Cardiac fibroblast (primary cell): Measurements from ENCODE around the gene TKTL2.
A peak's percentile ranks its signal among the peaks of the same experiment; 100 is the strongest.

Experiments
- DNase-seq, 2 donors: peaks; one replicate each; pipeline versions ENCODE4 v3.0.0 to v3.0.0-alpha.2; 2010; ENCODE audit warnings: low read depth in 2 of 2
- H3K4me3 ChIP-seq, 2 donors: replicated peaks in 1 of 2; 1 replicate in 1 of 2; 2 replicates in 1 of 2; pipeline ENCODE4 v1.5.1; 2011; ENCODE audit warnings: low read depth in 2 of 2, low read length in 2 of 2, mild to moderate bottlenecking in 2 of 2, moderate library complexity in 1 of 2
- CTCF ChIP-seq: IDR thresholded peaks from one replicate; pipeline ENCODE4 v1.5.1; 2011; ENCODE audit warnings: low read depth, mild to moderate bottlenecking, low read length, inconsistent platforms

TKTL2 gene

GRCh38 chr4:163473576-163473975 is at the start of gene TKTL2:
Gene TKTL2 (minus strand): TSS chr4:163473754. CDS start chr4:163473734, 20 bp downstream.
- no peak for TF ChIP-seq CTCF
- no peak within 1 kb of the TSS for H3K4me3 ChIP-seq
- no peak for DNase-seq

- no peak for TF ChIP-seq CTCF
- H3K4me3 ChIP-seq: no peak overlapping the region
- DNase-seq: no peak
These were observed 41.6 kb upstream of the TKTL2 start for GRCh38 chr4:163515198-163515597.

DNA sequence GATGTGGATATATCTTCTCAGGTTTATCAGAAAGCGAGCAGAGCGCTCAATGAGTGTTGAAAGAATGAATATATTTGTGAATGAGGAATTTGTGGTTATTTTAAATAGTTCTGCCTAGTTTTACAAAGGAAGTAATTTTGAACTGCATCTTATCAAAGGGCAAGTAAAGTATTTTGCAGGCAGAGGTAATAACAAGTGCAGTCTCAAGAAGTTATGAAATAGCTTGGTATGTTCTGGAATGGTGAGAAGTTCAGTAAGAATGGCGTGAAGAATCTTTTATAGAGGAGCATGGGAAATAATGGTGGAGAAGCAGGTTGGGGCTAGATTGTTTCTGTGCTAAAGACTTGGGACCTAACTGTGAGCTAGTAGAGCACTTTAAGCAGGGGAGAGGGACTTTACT is 31.8 kb upstream of the TKTL2 start:
- peak; percentile 12 to 13 for DNase-seq
- H3K4me3 ChIP-seq: no peak overlapping the region
- no peak for TF ChIP-seq CTCF

DNA sequence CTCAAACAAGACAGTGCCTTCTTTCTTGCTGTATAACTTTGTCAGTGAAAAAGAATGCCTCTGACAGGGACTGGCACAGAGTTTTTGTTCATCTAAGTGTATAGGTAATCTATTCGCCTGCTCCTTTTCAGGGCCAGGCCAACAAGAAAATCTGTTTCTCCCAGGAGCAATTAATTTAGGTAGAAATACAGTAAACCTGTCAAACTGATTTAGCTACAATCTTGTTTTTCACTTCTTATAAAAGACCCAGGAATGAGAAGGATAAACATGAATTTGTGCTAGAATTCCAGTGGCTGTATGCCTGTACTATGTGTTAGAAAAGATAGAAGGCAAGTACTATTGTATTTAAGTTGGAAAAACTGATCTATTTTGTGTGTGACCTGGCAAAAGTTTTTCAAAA is 27.0 kb upstream of the TKTL2 start:
- DNase-seq: no peak
- H3K4me3 ChIP-seq: no peak overlapping the region

DNA sequence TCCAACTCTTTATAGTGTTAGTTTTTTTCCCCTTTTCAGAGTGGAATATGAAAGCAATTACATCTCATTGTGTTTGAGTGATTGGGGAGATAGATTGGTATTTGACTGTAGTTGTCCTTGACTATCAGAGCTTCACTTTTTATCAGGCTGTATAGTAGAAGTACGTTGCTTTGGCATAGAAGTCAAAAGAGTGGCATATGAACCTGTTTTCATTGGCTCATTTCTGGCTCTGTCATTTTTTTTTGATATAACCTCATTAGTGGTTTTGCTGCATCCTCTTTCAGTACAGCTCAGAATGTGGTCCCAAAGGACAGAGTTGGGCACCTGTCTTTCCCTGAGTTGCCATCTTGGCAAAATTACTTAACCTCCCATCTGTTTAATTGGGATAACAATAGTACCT is 22.3 kb upstream of the TKTL2 start:
- peak in 1 of 2 donors; percentile 4 for DNase-seq
- TF ChIP-seq CTCF: no peak
- peak overlapping the region; percentile 88 to 95 for H3K4me3 ChIP-seq

More for the DNA sequence above, 27.0 kb upstream of the TKTL2 start:
- no peak for TF ChIP-seq CTCF

DNA sequence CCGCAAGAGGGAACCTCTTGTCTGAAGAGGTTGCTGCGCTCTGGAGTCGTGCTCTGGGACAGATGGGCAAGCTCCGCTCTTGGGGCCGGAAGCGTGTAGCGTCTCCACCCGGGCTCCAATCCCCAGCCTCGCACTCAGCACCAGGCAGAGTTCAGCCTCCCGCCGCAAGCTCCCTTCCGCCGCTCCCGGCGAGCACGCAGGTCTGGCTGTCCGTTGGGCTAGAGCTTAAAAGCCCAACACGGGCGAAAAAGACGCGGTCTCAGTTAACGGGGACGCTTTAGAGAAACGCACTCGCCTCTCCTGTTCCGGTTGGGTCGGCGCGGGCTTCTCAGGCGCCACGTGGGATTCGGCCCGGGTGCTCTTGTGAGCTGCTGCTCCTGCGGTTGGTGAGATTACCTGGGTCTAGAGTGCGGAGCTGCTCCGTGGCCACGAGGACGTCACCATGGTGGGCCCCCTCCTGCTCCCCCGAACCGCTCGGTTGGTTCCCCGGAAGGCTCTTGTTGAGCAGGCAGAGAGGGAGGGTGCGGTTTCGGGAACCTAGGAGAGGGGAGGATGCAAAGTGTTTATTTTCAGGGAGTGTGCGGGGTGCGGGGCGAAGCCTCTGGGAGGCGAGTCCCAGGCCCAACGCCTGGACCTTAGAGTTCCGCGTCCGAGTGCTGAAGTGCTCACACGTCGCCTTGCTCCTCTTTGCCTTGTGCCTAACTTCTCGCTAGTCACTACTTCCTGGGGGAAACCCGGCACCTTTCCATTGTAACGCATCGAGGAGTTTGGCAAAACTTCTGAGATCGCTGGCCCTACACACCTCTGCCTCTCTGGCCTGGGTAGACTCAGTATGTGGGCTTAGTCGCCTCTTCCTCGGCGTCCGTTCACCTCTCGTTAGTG is 21.0 kb upstream of the TKTL2 start, which contains the start of gene TMA16:
Gene TMA16 (plus strand): TSS at position 331 of the 882 bp plus-strand sequence. CDS start 112 bp downstream, at position 443.
- peak; percentile 96 to 97 for DNase-seq
- H3K4me3 ChIP-seq: peak within 1 kb of the TSS; percentile 88 to 95
- no peak for TF ChIP-seq CTCF
